Testis (tissue), 2 donors: ENCODE results near the gene MCC.

Experiments
- CTCF ChIP-seq, 3 experiments: fragments of 450-650 bp in 2 of 3; fragments of 200-600 bp in 1 of 3; sonication (generic) in 1 of 3; IDR thresholded peaks; one replicate each; pipeline ENCODE4 v1.5.1; 2016 to 2019; ENCODE audit warnings: antibody characterized with exemption in 3 of 3, mild to moderate bottlenecking in 2 of 3, moderate library complexity in 1 of 3
- POLR2A ChIP-seq: fragments of 450-650 bp; IDR thresholded peaks from one replicate; pipeline ENCODE4 v1.6.1; 2017; ENCODE audit warnings: antibody characterized with exemption, mild to moderate bottlenecking, moderate library complexity

- TF ChIP-seq POLR2A: no peak
- TF ChIP-seq CTCF (IDR thresholded peaks at IDR 0.05): no peak
Measured at GRCh38 chr5:113299591-113299990, 188.7 kb downstream of the MCC start.
